Pancreas (tissue), 10 donors: Measurements from ENCODE around the gene TKT. TPM values are rescaled to one million over a fixed set of nuclear protein-coding genes. Genes with fewer than 3 reads are reported as not detected.

ENCODE experiments used
- ATAC-seq, 4 donors: fragments of 200-7000 bp; cut with Tn5 transposase; one replicate each; pipeline versions ENCODE4 v1.8.0 to v1.9.1; 2020; ENCODE audit warnings: mild to moderate bottlenecking in 4 of 4, moderate library complexity in 4 of 4
- DNase-seq, 6 donors: peaks; one replicate each; pipeline ENCODE4 v3.0.0-alpha.2; 2020
- FAIRE-seq: peaks from 2 replicates; lab custom pipeline; 2012; peaks lifted over from hg19 to GRCh38; lab: Jason Lieb, UNC
- H3K27ac ChIP-seq, 4 donors: fragments of 200-600 bp; sonication (generic); 1 replicate in 3 of 4; 2 replicates in 1 of 4; pipeline versions ENCODE4 v1.5.0 to v1.8.0; 2020
- H3K27me3 ChIP-seq, 4 donors: fragments of 200-600 bp; one replicate each; pipeline ENCODE4 v1.8.0; 2021
- H3K36me3 ChIP-seq, 3 donors: fragments of 200-600 bp; sonication (generic) in 1 of 3; one replicate each; pipeline versions ENCODE4 v1.5.0 to v1.8.0; 2020 to 2021
- H3K4me1 ChIP-seq, 3 donors: fragments of 200-600 bp; one replicate each; pipeline ENCODE4 v1.8.0; 2021
- H3K4me3 ChIP-seq, 4 donors: fragments of 200-600 bp; sonication (generic) in 2 of 4; one replicate each; pipeline versions ENCODE4 v1.5.0 to v1.8.0; 2020 to 2021
- H3K9me3 ChIP-seq, 4 donors: fragments of 200-600 bp; one replicate each; pipeline ENCODE4 v1.8.0; 2021
- WGBS, 2 donors: extraction: QIAGEN DNeasy Blood & Tissue Kit; methylation state at CpG; one replicate each; pipeline ENCODE4 v1.1.7; 2013; 5-methylcytosine and 5-hydroxymethylcytosine counted together
- intact Hi-C, 3 donors: fragments of 100-400 bp; cut with DNase I; formaldehyde crosslinking; loops; one replicate each; pipeline versions ENCODE4 v1.11.1 to v1.14.2; 2022
- polyA plus RNA-seq, 2 donors: library from polyadenylated mRNA; stranded (reverse); fragments of 200-250 nt; gene quantifications; one replicate each; pipeline ENCODE4 v1.2.3, GENCODE V29; 2013
- total RNA-seq, 6 donors: library from RNA; stranded (reverse); fragmentation: NEBNext Ultra II Directional in 4 of 6; extraction: Animal tissue kit (Norgen Biotek cat#: 25700) in 4 of 6; gene quantifications; one replicate each; pipeline versions ENCODE4 v1.2.1 to v1.2.4, GENCODE V29; 2021 to 2023
- TF ChIP-seq, protein P1 (sequence below), 4 donors: fragments of 200-600 bp; sonication (generic) in 3 of 4; IDR thresholded peaks; one replicate each; pipeline versions ENCODE4 v1.5.0 to v1.8.0; 2021; ENCODE audit warnings: antibody characterized with exemption in 4 of 4
- donor health status: healthy with polysubstance abuse.
- donor health status: DM: no; HTN: no; CAD: no; lungs with moderate emphysema.
- donor health status: DM: no; HTN: no; CAD: no.
- donor health status: control.
- donor health status: control.
- donor health status: Bipolar disorder and iron deficiency.
- donor health status: DM: yes; HTN: yes; CAD: no.
- donor health status: DM: no; HTN: no; CAD: no.
- donor health status: DM: no; HTN: no; CAD: no.
- donor health status: DM: yes; HTN: yes; CAD: no.

Gene TKT
- total and polyA plus RNA-seq, 8 donors, result 114 to 306 (median 195) TPM

DNA sequence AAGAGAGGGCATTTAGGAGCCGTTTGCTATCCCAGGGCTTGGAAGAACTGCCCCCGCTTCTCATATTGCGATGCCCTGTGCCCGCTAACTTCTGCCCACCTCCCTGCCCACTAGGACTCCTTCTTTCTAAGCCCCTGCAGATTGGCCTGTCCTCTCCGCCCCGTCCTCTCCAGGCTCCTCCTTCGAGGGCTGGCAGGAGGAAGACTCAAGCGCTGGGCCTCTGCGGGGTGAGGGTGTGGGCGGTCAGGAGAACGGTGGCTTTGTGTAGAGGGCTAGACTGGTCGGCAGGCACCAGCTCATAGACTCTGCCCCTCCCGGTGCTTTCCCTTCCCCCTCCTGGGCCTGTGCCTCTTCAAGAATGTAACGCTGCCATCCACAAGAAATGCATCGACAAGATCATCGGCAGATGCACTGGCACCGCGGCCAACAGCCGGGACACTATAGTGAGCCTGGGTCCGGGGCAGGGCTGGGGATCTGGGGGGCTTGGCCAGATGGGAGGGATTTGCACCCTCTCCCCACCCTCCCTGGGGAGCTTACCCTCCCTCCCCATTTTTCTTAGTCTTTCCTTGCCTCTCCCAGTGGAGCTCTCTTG lies 73.0 kb downstream of the TKT start:
- 89 to 91% methylated on average over 16 to 20 of the region's 20 CpGs for WGBS, 2 donors
- Histone ChIP-seq H3K9me3 (no peaks in the 10 kb centered on the region), H3K36me3 (peaks cover 0 to 79% (median 27%) of the 10 kb centered on the region in 3 donors), H3K4me1 (no peaks in the 10 kb centered on the region), H3K4me3 (no peak overlapping the region), H3K27ac (no peak overlapping the region), H3K27me3 (no peaks in the 10 kb centered on the region)
- DNase-seq (no peak), FAIRE-seq (no peak), ATAC-seq (no peak)
- TF ChIP-seq, protein P1, sequence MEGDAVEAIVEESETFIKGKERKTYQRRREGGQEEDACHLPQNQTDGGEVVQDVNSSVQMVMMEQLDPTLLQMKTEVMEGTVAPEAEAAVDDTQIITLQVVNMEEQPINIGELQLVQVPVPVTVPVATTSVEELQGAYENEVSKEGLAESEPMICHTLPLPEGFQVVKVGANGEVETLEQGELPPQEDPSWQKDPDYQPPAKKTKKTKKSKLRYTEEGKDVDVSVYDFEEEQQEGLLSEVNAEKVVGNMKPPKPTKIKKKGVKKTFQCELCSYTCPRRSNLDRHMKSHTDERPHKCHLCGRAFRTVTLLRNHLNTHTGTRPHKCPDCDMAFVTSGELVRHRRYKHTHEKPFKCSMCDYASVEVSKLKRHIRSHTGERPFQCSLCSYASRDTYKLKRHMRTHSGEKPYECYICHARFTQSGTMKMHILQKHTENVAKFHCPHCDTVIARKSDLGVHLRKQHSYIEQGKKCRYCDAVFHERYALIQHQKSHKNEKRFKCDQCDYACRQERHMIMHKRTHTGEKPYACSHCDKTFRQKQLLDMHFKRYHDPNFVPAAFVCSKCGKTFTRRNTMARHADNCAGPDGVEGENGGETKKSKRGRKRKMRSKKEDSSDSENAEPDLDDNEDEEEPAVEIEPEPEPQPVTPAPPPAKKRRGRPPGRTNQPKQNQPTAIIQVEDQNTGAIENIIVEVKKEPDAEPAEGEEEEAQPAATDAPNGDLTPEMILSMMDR (IDR thresholded peaks at IDR 0.05), result no peak
- intact Hi-C loops, result no loop called here

DNA sequence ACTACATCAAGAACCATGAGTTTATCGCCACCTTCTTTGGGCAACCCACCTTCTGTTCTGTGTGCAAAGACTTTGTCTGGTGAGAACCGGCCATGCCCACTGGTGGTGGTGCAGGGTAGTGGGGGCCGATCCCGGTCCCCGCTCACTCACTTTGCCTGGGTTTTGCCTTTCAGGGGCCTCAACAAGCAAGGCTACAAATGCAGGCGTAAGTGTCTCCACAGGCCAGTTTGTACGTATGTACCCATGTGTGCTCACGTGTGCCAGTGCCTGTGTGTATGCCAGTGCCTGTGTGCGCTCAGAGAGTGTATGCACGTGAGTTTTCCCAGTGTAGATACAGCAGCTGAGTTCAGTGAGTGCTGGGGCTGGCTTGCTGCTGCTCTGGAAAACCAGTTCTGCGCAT lies 74.3 kb downstream of the TKT start:
- Histone ChIP-seq H3K4me1 (no peaks in the 10 kb centered on the region), H3K9me3 (no peaks in the 10 kb centered on the region), H3K36me3 (peaks cover 0 to 72% (median 22%) of the 10 kb centered on the region in 3 donors), H3K4me3 (no peak overlapping the region), H3K27me3 (no peaks in the 10 kb centered on the region), H3K27ac (no peak overlapping the region)
- FAIRE-seq (no peak), ATAC-seq (no peak), DNase-seq (no peak)
- WGBS, 2 donors, result 96 to 97% methylated on average over 11 of the region's 11 CpGs
- TF ChIP-seq, protein P1 (IDR thresholded peaks at IDR 0.05), result no peak
- intact Hi-C loops, result no loop called here

DNA sequence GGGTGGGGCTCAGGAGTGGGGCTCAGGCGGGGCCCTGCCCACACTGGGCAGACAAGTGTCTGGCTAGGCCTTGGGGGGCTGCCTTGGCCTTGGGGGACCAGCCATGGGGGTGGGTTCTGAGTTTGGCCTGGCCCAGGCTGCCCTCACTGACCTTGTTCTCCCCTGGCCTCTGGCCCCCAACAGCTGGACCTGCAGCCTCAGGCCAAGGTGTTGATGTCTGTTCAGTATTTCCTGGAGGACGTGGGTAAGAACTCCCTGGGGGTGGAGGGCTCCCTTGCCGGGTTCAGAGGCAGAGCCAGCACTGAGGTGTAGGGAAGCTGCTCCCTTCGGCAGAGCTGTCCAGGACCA lies 74.8 kb downstream of the TKT start:
- no peak for ATAC-seq
- Histone ChIP-seq H3K4me1 (no peaks in the 10 kb centered on the region), H3K4me3 (no peak overlapping the region), H3K27ac (no peak overlapping the region), H3K36me3 (peaks cover 0 to 66% (median 22%) of the 10 kb centered on the region in 3 donors), H3K9me3 (no peaks in the 10 kb centered on the region), H3K27me3 (no peaks in the 10 kb centered on the region)
- no peak for DNase-seq
- 81 to 88% methylated on average over 4 of the region's 4 CpGs for WGBS, 2 donors
- FAIRE-seq, result no peak
- TF ChIP-seq, protein P1 (IDR thresholded peaks at IDR 0.05), result no peak
- intact Hi-C loops, result no loop called here

DNA sequence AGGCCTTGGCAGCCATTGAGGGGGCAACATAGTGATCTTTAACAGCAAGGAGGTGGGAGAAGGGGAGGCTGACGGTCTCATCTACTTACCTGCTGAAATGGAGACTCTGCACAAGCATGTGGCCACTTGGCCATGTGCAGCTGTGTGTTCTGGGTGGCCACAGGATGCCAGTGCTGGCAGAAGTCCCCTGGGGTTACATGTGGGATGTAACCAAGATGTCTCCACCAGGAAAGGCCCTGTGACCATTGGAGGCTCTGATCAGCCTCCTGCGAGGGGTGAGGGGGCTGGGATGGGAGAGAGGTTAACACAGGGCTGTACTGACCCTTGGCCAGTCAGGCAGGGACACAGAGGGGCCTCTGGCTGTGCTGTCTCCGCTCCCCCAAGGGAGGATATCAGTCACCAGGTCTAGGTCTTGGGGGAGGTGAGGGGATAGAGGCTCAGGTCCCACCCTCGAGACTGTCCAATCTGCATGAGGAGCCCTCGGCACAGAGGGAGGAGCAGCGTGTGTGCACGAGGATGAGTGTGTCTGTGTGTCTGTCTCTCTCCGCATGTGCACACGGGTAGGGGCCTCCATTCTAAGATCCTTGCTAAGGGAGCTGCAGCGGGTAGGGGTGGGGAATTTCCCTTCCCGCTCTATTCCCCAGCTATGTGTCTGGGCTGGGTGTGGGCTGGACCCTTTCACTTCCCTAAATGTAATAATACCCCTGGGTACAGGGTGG lies 75.4 kb downstream of the TKT start:
- TF ChIP-seq, protein P1 (IDR thresholded peaks at IDR 0.05), result no peak
- H3K27ac ChIP-seq, result no peak overlapping the region
- 90 to 94% methylated on average over 11 of the region's 11 CpGs for WGBS, 2 donors
- peaks cover 0 to 61% (median 22%) of the 10 kb centered on the region in 3 donors for H3K36me3 ChIP-seq
- no peaks in the 10 kb centered on the region for H3K27me3 ChIP-seq
- intact Hi-C loops, result no loop called here
- no peak for DNase-seq
- H3K9me3 ChIP-seq, result no peaks in the 10 kb centered on the region
- no peak overlapping the region for H3K4me3 ChIP-seq
- peak in 3 of 4 donors; percentile 20 to 76 (median 33) for ATAC-seq
- H3K4me1 ChIP-seq, result no peaks in the 10 kb centered on the region
- no peak for FAIRE-seq

GRCh38 chr3:53179580-53179979 lies 76.2 kb downstream of the TKT start:
- WGBS, 2 donors, result 92 to 93% methylated on average over 20 of the region's 20 CpGs
- Histone ChIP-seq H3K27me3 (no peaks in the 10 kb centered on the region), H3K9me3 (no peaks in the 10 kb centered on the region), H3K4me3 (no peak overlapping the region), H3K4me1 (no peaks in the 10 kb centered on the region), H3K36me3 (peaks cover 0 to 54% (median 22%) of the 10 kb centered on the region in 3 donors), H3K27ac (no peak overlapping the region)
- ATAC-seq, result no peak
- intact Hi-C loops, result no loop called here
- no peak for FAIRE-seq
- TF ChIP-seq, protein P1 (IDR thresholded peaks at IDR 0.05), result no peak
- no peak for DNase-seq
